HCT116 (cell line): ENCODE data around the gene PPP6R3. TPM values are rescaled to one million over a fixed set of nuclear protein-coding genes. Genes with fewer than 3 reads are reported as not detected.

Source experiments
- ATAC-seq: fragments of 200-7000 bp; cut with Tn5 transposase; 2 replicates; pipeline ENCODE4 v1.9.1; 2020; ENCODE audit warnings: mild to moderate bottlenecking, moderate library complexity
- BruUV-seq: library from RNA; stranded (reverse); fragments of 400-500 nt; replicated peaks from 2 replicates; lab custom pipeline; 2021; lab: Mats Ljungman, UMichigan
- CTCF ChIA-PET: fragments of 300-600 bp; sonication (Branson Sonifier 250); formaldehyde crosslinking; loops from one replicate; lab custom pipeline; 2021; ENCODE audit warnings: antibody characterized with exemption; lab: Charles Lee
- POLR2A ChIA-PET: fragments of 300-600, 350-600 bp; sonication (Branson Sonifier 250); formaldehyde crosslinking; loops from one replicate; lab custom pipeline; 2021; ENCODE audit warnings: antibody characterized with exemption; lab: Charles Lee
- RAD21 ChIA-PET, 2 experiments: fragments of 300-600 bp; sonication (Branson Sonifier 250); formaldehyde crosslinking; loops; one replicate each; lab custom pipeline; 2023; ENCODE audit warnings: low total read pairs in 2 of 2; ENCODE audit not compliant: uncharacterized antibody in 2 of 2, unreplicated experiment in 2 of 2, low non-redundant PET in 1 of 2; lab: Charles Lee
- DNase-seq: peaks from one replicate; pipeline ENCODE4 v3.0.0-alpha.2; 2010; ENCODE audit warnings: low read depth, low spot score
- H2AFZ ChIP-seq: fragments of 200-600 bp; shearing (Covaris generic), sonication (generic); 2 replicates; pipeline ENCODE4 v1.6.1; 2017; ENCODE audit warnings: low read depth, mixed run types, mixed read lengths, antibody characterized with exemption, low read length; ENCODE audit not compliant: poor library complexity, severe bottlenecking
- H3K27ac ChIP-seq: 2 replicates; pipeline ENCODE4 v1.5.1; 2012; ENCODE audit warnings: low read depth, low read length
- H3K27me3 ChIP-seq: fragments of 200-600 bp; sonication (generic); 2 replicates; pipeline ENCODE4 v1.6.1; 2016; ENCODE audit warnings: mixed run types, low read length, mixed read lengths; ENCODE audit not compliant: insufficient read depth
- H3K36me3 ChIP-seq, 2 experiments: fragments of 200-500 bp in 1 of 2; fragments of 200-600 bp in 1 of 2; sonication (Bioruptor generic) in 1 of 2; sonication (generic) in 1 of 2; 2 replicates each; pipeline versions ENCODE4 v1.5.1 to v1.6.1; 2014 to 2016; ENCODE audit warnings: low read length in 2 of 2, inconsistent platforms in 1 of 2, mixed read lengths in 1 of 2, mixed run types in 1 of 2; ENCODE audit not compliant: insufficient read depth in 2 of 2, control insufficient read depth in 1 of 2
- H3K4me1 ChIP-seq, 2 experiments: fragments of 200-600 bp in 1 of 2; sonication (generic) in 1 of 2; 2 replicates each; pipeline versions ENCODE4 v1.5.1 to v1.6.1; 2012 to 2017; ENCODE audit warnings: low read length in 2 of 2, inconsistent platforms in 1 of 2, mild to moderate bottlenecking in 1 of 2, mixed read lengths in 1 of 2, mixed run types in 1 of 2, moderate library complexity in 1 of 2; ENCODE audit not compliant: insufficient read depth in 2 of 2, control insufficient read depth in 1 of 2
- H3K4me2 ChIP-seq: fragments of 200-600 bp; sonication (generic); 2 replicates; pipeline ENCODE4 v1.6.1; 2017; ENCODE audit warnings: mixed run types, low read length, mixed read lengths
- H3K4me3 ChIP-seq, 2 experiments: fragments of 200-600 bp in 1 of 2; sonication (generic) in 1 of 2; replicated peaks in 1 of 2; 2 replicates each; pipeline ENCODE4 v1.5.1; 2011 to 2016; ENCODE audit warnings: low read length in 2 of 2, control low read depth in 1 of 2, low read depth in 1 of 2, mild to moderate bottlenecking in 1 of 2, mixed read lengths in 1 of 2, mixed run types in 1 of 2
- H3K79me2 ChIP-seq: fragments of 200-600 bp; sonication (generic); 2 replicates; pipeline ENCODE4 v1.6.1; 2017; ENCODE audit warnings: mild to moderate bottlenecking, mixed run types, low read length, moderate library complexity, mixed read lengths; ENCODE audit not compliant: insufficient read depth
- H3K9ac ChIP-seq: fragments of 200-600 bp; sonication (generic); 2 replicates; pipeline ENCODE4 v1.6.1; 2016; ENCODE audit warnings: low read length, mixed read lengths
- H3K9me2 ChIP-seq: fragments of 200-600 bp; sonication (generic), shearing (Covaris generic); 2 replicates; pipeline ENCODE4 v1.6.1; 2017; ENCODE audit warnings: mixed run types, mild to moderate bottlenecking, moderate library complexity; ENCODE audit not compliant: insufficient read depth
- H3K9me3 ChIP-seq, 2 experiments: fragments of 200-500 bp in 1 of 2; fragments of 200-600 bp in 1 of 2; sonication (Bioruptor generic) in 1 of 2; sonication (generic) in 1 of 2; 2 replicates each; pipeline ENCODE4 v1.6.1; 2014 to 2017; ENCODE audit warnings: low read length in 2 of 2, mixed read lengths in 2 of 2, inconsistent platforms in 1 of 2, low read depth in 1 of 2, mild to moderate bottlenecking in 1 of 2, mixed run types in 1 of 2, moderate library complexity in 1 of 2; ENCODE audit not compliant: control insufficient read depth in 1 of 2, insufficient read depth in 1 of 2
- H4K20me1 ChIP-seq: fragments of 200-600 bp; sonication (generic), shearing (Covaris generic); 2 replicates; pipeline ENCODE4 v1.6.1; 2017; ENCODE audit warnings: mixed run types, mild to moderate bottlenecking, moderate library complexity; ENCODE audit not compliant: insufficient read depth
- CBX3 ChIP-seq: IDR thresholded peaks from 2 replicates; pipeline ENCODE4 v1.6.1; 2012; ENCODE audit warnings: low read depth
- CEBPB ChIP-seq: IDR thresholded peaks from 2 replicates; pipeline ENCODE4 v1.6.1; 2012; ENCODE audit warnings: low read depth
- EGR1 ChIP-seq: IDR thresholded peaks from 2 replicates; pipeline ENCODE4 v1.6.1; 2012; ENCODE audit warnings: low read depth
- EZH2 ChIP-seq: fragments of 200-600 bp; sonication (generic); IDR thresholded peaks from 2 replicates; pipeline ENCODE4 v1.6.1; 2017; ENCODE audit warnings: antibody characterized with exemption, mixed run types
- FOSL1 ChIP-seq: IDR thresholded peaks from 2 replicates; pipeline ENCODE4 v1.6.1; 2012; ENCODE audit warnings: low read depth
- JUND ChIP-seq: IDR thresholded peaks from 2 replicates; pipeline ENCODE4 v1.6.1; 2012
- MAX ChIP-seq: IDR thresholded peaks from 2 replicates; pipeline ENCODE4 v1.6.1; 2012
- REST ChIP-seq: IDR thresholded peaks from 2 replicates; pipeline ENCODE4 v1.6.1; 2012; ENCODE audit warnings: low read depth
- SIN3A ChIP-seq: IDR thresholded peaks from 2 replicates; pipeline ENCODE4 v1.6.1; 2012; ENCODE audit warnings: low read depth
- SRF ChIP-seq: IDR thresholded peaks from 2 replicates; pipeline ENCODE4 v1.6.1; 2012; ENCODE audit warnings: low read depth
- TCF7L2 ChIP-seq: IDR thresholded peaks from 2 replicates; pipeline ENCODE4 v1.7.0; 2011; ENCODE audit warnings: borderline replicate concordance, inconsistent platforms; ENCODE audit not compliant: insufficient read depth, insufficient read length; ENCODE audit errors: extremely low read depth
- ZFX ChIP-seq: fragments of 450-650 bp; IDR thresholded peaks from 2 replicates; pipeline ENCODE4 v1.6.1; 2017
- ZNF274 ChIP-seq: fragments of 200-500 bp; sonication (Bioruptor generic); IDR thresholded peaks from 2 replicates; pipeline ENCODE4 v1.6.1; 2014; ENCODE audit warnings: mild to moderate bottlenecking, low read depth, low read length, inconsistent platforms
- intact Hi-C: fragments of 100-400 bp; cut with micrococcal nuclease; formaldehyde crosslinking; loops from 2 replicates; pipeline ENCODE4 v1.10.0; 2022
- total RNA-seq: library from RNA; stranded (reverse); gene quantifications from one replicate; pipeline ENCODE4 v1.2.1, GENCODE V29; 2021; ENCODE audit not compliant: unreplicated experiment
- TF ChIP-seq, protein P1 (sequence below): IDR thresholded peaks from 2 replicates; pipeline ENCODE4 v1.6.1; 2011; ENCODE audit warnings: mild to moderate bottlenecking, low read length, moderate library complexity; ENCODE audit not compliant: insufficient replicate concordance; ENCODE audit errors: extremely low read depth
- TF ChIP-seq, protein P2 (sequence below): IDR thresholded peaks from 2 replicates; pipeline ENCODE4 v1.6.1; 2012

The PPP6R3 gene
- total RNA-seq, 1 experiment from 2014 or later: 113 TPM

DNA sequence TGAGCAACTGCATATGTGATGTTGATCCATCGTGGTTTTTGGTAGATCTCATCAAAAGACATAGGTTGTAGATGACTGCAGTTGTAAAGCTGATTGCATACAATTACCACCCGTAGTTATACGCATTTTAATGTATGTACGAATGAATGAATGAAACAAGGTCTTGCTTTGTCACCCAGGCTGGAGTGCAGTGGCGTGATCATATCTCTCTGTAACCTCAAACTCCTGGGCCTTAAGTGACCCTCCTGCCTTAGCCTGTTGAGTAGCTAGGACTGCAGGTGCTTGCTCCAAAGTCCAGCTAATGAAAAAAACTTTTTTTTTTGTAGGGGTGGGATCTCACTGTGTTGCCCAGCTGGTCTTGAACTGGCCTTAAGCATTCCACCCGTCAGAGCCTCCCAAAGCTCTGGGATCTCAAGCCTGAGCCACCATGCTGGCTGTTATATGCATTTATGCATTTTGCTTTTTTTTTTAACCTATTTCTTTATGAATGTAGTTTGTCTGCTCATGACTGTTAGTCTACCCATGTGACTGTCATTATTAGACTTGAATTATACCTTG is 53.5 kb downstream of the PPP6R3 start:
- Histone ChIP-seq H2AFZ (no peak overlapping the region), H3K27ac (no peak overlapping the region), H3K9me3 (no peaks in the 10 kb centered on the region), H3K4me3 (no peak overlapping the region), H3K79me2 (peaks cover 98% of the 10 kb centered on the region), H3K36me3 (0 out of 4 replicates have a peak, but pooled peaks cover 0 to 4% of the 10 kb centered on the region in 2 experiments), H3K9me2 (no peaks in the 10 kb centered on the region), H3K4me1 (no peaks in the 10 kb centered on the region), H3K4me2 (no peak overlapping the region), H3K9ac (no peak overlapping the region), H3K27me3 (no peaks in the 10 kb centered on the region), H4K20me1 (peaks cover 31% of the 10 kb centered on the region; the same call in 1 of the 2 replicates)
- CTCF ChIA-PET: no interaction called here
- no TSS peak for BruUV-seq
- RAD21 ChIA-PET: no interaction called here
- DNase-seq (no peak), ATAC-seq (no peak)
- TF ChIP-seq SIN3A (no peak), CEBPB (no peak), MAX (no peak), ZNF274 (no peak), TCF7L2 (no peak), REST (no peak), SRF (no peak), FOSL1 (no peak), EGR1 (no peak), EZH2 (no peak), CBX3 (no peak), ZFX (no peak), JUND (no peak)
- TF ChIP-seq, protein P1, sequence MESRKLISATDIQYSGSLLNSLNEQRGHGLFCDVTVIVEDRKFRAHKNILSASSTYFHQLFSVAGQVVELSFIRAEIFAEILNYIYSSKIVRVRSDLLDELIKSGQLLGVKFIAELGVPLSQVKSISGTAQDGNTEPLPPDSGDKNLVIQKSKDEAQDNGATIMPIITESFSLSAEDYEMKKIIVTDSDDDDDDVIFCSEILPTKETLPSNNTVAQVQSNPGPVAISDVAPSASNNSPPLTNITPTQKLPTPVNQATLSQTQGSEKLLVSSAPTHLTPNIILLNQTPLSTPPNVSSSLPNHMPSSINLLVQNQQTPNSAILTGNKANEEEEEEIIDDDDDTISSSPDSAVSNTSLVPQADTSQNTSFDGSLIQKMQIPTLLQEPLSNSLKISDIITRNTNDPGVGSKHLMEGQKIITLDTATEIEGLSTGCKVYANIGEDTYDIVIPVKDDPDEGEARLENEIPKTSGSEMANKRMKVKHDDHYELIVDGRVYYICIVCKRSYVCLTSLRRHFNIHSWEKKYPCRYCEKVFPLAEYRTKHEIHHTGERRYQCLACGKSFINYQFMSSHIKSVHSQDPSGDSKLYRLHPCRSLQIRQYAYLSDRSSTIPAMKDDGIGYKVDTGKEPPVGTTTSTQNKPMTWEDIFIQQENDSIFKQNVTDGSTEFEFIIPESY: no peak
- TF ChIP-seq, protein P2, sequence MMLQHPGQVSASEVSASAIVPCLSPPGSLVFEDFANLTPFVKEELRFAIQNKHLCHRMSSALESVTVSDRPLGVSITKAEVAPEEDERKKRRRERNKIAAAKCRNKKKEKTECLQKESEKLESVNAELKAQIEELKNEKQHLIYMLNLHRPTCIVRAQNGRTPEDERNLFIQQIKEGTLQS: no peak
- POLR2A ChIA-PET: no interaction called here
- intact Hi-C loops: no loop called here
